ENCODE measurements around the gene TAF4.

The TAF4 gene

DNA sequence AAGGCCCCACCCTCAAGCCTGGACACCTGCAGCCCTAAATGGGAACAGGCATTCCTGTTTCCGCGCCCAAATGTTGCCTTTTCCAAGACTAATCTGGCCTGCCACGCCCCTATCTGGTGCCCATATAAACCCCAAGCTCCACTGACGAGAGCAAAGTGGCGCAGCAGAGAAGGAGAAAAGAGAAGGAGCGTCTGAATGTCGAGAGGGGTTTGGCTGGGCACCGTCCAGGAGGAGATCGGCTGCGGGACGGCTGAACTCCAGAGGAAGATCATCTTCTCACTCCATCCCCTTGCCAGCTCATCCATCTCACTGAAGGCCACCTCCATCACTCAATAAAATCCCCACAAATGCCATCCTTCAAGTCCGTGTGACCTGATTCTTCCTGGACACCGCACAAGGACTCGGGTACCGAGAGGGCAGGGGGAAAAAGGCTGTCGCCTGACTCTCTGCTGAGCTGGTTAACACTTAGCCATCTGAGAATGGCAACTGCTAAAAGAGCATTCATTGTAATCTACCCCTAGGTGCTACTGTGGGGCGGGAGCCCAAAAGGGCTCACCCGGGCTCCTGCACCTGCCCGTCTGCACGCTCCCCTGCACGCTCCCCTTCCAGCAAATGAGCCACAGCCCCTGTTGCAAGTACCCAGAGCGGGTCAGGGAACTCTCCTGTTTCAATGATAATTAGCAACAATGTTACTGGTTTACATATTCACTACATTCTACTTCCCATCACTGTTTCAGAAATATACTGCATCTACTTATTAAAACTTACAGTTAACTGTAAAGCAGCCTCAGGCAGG lies 23.5 kb downstream of the TAF4 start:
- ChIA-PET POLR2A (no interaction called here), CTCF (no interaction called here)
- Histone ChIP-seq H3K36me3 (ENCODE audit: control insufficient read depth in 2 of 2, insufficient read depth in 1 of 2, low read length in 2 of 2) (no peaks in the 10 kb centered on the region), H3K9me3 (ENCODE audit: control insufficient read depth, insufficient read depth, low read depth, low read length) (no peaks in the 10 kb centered on the region), H3K27ac (ENCODE audit: extremely low read depth, low read depth, low read length) (no peak overlapping the region), H3K4me1 (ENCODE audit: control insufficient read depth, insufficient read depth, low read length) (peaks cover 11% of the 10 kb centered on the region), H3K4me3 (ENCODE audit: low read depth, low read length) (no peak overlapping the region)
- no peak for TF ChIP-seq KLF9 (tag by site-specific recombination; IDR thresholded peaks at IDR 0.05; ENCODE audit: low read depth)
- TF ChIP-seq FEZF1 (tag by site-specific recombination; IDR thresholded peaks at IDR 0.05) = 0 out of 2 replicates have a peak, but pooled peaks have one; percentile 12

DNA sequence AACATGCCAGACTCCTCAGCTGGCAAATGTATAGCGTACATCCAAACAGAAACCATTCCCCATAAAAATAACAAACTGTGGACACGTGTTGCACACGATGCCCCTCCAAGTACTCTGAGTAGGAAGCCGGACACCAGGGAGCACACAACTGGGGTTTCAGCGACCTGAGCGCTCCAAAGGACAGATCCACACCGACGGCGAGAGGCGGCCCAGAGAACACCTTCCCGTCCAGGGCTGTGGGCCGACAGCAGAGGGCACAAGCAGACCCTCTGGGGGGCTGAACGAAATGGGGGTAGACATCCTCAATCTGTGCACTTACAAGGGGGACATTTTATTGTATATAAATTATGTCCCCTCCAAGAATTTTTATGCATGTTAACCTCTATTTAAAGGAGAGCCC lies 24.7 kb downstream of the TAF4 start:
- H3K27ac ChIP-seq (ENCODE audit: extremely low read depth, low read depth, low read length) = no peak overlapping the region
- no peaks in the 10 kb centered on the region for H3K9me3 ChIP-seq (ENCODE audit: control insufficient read depth, insufficient read depth, low read depth, low read length)
- TF ChIP-seq SCRT2 (tag by site-specific recombination; IDR thresholded peaks at IDR 0.05) (peak; percentile 17; the same call in 1 of the 2 replicates), FEZF1 (tag by site-specific recombination; IDR thresholded peaks at IDR 0.05) (no peak)
- no peak overlapping the region for H3K4me3 ChIP-seq (ENCODE audit: low read depth, low read length)
- POLR2A ChIA-PET = no interaction called here
- H3K36me3 ChIP-seq (ENCODE audit: control insufficient read depth in 2 of 2, insufficient read depth in 1 of 2, low read length in 2 of 2) = no peaks in the 10 kb centered on the region
- CTCF ChIA-PET = interaction anchor here (1.1 kb wide), 1 partner anchor 30 kb away, joined by 3 read pairs; no protein-coding TSS in a partner anchor
- H3K4me1 ChIP-seq (ENCODE audit: control insufficient read depth, insufficient read depth, low read length) = peaks cover 7% of the 10 kb centered on the region

GRCh38 chr20:62040381-62040922 lies 25.2 kb downstream of the TAF4 start:
- no peaks in the 10 kb centered on the region for H3K9me3 ChIP-seq (ENCODE audit: control insufficient read depth, insufficient read depth, low read depth, low read length)
- peaks cover 7% of the 10 kb centered on the region for H3K4me1 ChIP-seq (ENCODE audit: control insufficient read depth, insufficient read depth, low read length)
- CTCF ChIA-PET = interaction anchor here (1.1 kb wide), 1 partner anchor 30 kb away, joined by 3 read pairs; no protein-coding TSS in a partner anchor
- POLR2A ChIA-PET = no interaction called here
- H3K4me3 ChIP-seq (ENCODE audit: low read depth, low read length) = no peak overlapping the region
- TF ChIP-seq ZNF146 (tag by site-specific recombination; IDR thresholded peaks at IDR 0.05) = no peak
- no peak for TF ChIP-seq ZNF366 (tag by site-specific recombination; conservative IDR thresholded peaks at IDR 0.05)
- TF ChIP-seq ZNF23 (tag by site-specific recombination; IDR thresholded peaks at IDR 0.05; ENCODE audit: borderline replicate concordance) = no peak
- no peak for TF ChIP-seq ZNF777 (tag by site-specific recombination; IDR thresholded peaks at IDR 0.05; ENCODE audit: borderline replicate concordance)
- no peak for TF ChIP-seq ZNF10 (tag by site-specific recombination; IDR thresholded peaks at IDR 0.05)
- TF ChIP-seq ZBTB11 (tag by site-specific recombination; conservative IDR thresholded peaks at IDR 0.05; ENCODE audit: low read depth) = no peak
- no peak for TF ChIP-seq YY2 (tag by site-specific recombination; IDR thresholded peaks at IDR 0.05)
- H3K27ac ChIP-seq (ENCODE audit: extremely low read depth, low read depth, low read length) = no peak overlapping the region
- H3K36me3 ChIP-seq (ENCODE audit: control insufficient read depth in 2 of 2, insufficient read depth in 1 of 2, low read length in 2 of 2) = no peaks in the 10 kb centered on the region

DNA sequence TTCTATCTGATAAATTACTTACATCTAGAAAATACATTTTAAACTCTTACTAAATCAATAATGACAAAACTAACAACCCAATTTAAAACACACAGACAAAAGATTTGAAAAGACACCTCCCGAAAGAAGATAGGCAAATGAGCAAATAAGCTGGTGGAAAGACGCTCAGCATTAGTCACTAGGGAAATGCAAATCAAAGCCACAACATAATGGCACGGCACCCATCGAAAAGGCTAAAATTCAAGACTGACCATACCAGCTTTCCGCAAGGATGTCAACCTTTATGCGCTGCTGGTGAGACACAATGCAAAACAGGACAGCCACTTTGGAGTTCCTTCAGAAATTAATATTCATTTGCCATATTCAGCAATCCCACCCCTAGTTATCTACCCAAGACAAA lies 25.9 kb downstream of the TAF4 start:
- POLR2A ChIA-PET = no interaction called here
- H3K4me1 ChIP-seq (ENCODE audit: control insufficient read depth, insufficient read depth, low read length) = peaks cover 7% of the 10 kb centered on the region
- no peak overlapping the region for H3K27ac ChIP-seq (ENCODE audit: extremely low read depth, low read depth, low read length)
- H3K36me3 ChIP-seq (ENCODE audit: control insufficient read depth in 2 of 2, insufficient read depth in 1 of 2, low read length in 2 of 2) = no peaks in the 10 kb centered on the region
- TF ChIP-seq KLF16 (tag by site-specific recombination; IDR thresholded peaks at IDR 0.05) (no peak), KLF10 (tag by site-specific recombination; IDR thresholded peaks at IDR 0.05) (no peak)
- H3K4me3 ChIP-seq (ENCODE audit: low read depth, low read length) = no peak overlapping the region
- H3K9me3 ChIP-seq (ENCODE audit: control insufficient read depth, insufficient read depth, low read depth, low read length) = no peaks in the 10 kb centered on the region
- CTCF ChIA-PET = interaction anchor here (1.1 kb wide), 1 partner anchor 29 kb away, joined by 3 read pairs; no protein-coding TSS in a partner anchor

Data from HEK293 (cell line).